ENCODE results near the gene INAFM2.

Gene INAFM2

GRCh38 chr15:40330368-40330836, 6.9 kb downstream of the INAFM2 start:
- DNase-seq: no peak

DNA sequence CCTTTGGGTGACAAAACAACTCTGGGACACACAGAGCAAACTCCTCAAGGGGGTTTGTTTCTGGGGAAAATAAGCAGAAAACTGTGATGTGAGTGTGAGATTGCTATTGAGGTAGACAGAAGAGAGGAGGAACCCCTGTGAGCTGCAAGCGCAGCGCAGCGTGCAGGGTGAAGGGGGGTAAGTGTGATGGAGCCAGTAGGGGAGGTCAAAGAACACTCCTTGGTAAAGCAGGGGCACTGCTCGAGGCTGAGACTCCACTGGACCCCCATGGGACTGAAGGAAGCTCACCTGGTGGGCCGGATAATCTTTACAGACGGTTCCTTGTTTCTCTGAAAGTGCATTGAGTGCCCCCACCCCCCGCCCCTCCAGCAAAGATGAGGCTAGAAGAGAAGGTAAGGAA, 7.5 kb downstream of the INAFM2 start:
- DNase-seq: no peak

DNA sequence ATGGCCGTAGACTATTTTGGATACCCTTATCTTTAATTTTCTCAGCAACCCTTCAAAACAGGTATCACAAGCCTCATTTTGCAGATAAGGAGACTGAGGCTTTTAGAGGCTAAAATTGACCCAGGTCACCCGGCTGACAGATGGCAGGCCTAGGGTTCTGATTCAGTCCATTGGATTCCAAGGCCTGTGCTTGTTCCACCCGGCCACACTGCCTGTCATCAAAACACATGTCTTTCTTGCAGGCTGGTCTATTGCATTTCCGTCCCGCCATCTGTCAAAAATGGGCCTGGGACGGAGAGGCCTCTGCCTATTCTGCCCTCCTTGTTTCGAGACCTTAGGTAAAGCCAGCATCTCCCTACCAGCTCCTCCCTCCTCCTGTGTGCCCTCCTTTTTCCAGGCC, 8.1 kb downstream of the INAFM2 start:
- DNase-seq: no peak

GRCh38 chr15:40332113-40332781, 8.8 kb downstream of the INAFM2 start:
- DNase-seq: no peak

GRCh38 chr15:40333922-40334492, 10.5 kb downstream of the INAFM2 start:
- no peak for DNase-seq

DNA sequence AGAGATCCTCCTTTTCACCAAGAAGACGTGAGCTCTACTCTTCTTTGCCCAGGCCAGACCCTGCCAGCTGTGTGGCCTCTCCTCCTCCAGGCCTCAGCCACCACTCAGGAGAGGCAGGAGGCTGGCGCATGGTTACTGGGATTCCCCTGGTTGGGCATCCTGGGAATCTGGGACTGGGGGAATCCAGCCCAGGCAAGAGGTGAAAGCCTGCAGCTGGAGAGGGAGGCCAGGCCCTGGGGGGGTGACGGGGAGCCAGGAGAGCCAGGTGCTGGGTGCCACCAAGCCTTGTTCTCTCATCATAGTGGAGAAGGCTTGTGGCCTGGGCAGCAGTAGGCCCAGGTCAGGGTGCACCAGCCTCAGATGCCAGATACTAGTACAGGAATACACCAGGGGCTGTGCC, 11.0 kb downstream of the INAFM2 start:
- no peak for DNase-seq

- DNase-seq: no peak
Measured at GRCh38 chr15:40334941-40335795, 11.7 kb downstream of the INAFM2 start.

DNA sequence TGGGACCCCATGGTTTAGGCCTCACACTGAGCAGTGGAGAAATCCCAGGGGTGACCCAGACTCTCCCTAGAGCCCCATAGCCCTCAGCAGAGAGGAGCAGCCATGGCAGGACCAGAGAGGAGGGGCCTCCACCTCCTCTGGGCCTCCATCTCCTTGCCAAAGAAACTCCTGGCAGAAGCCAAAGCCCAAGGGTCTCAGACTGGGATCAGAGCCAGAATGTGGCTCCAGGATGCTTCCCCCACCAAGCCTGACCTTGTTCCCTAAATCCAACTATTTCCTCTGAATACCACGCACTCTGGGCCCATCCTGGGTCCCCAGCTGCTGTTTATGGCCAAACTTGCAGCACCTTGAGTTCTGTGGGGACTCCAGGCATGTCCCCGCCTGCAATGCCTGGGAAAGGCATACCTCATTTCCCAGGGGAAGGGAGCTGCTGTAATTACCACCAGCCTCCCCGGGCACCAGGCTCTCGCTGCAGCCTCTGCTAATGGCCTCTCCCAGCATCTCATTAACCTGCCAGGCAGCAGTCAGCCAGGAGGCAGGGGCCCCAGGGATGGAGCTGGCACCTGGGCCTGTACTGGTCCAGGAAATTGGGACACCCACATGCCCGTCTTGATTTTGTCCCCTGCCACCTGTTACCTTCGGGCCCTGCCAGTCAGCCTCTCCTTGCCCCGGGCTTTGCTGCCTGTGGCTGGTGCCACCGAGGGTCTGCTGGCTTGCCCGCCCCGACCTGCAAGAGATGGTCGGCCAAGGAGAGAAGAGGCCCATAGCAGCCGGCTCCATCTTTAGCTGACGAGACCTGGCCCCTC, 12.6 kb downstream of the INAFM2 start:
- no peak for DNase-seq

GRCh38 chr15:40336744-40337122, 13.2 kb downstream of the INAFM2 start:
- no peak for DNase-seq

- no peak for DNase-seq
Measured at GRCh38 chr15:40337597-40337996, 14.1 kb downstream of the INAFM2 start.

- peak; percentile 56 for DNase-seq
Measured at GRCh38 chr15:40338041-40338657, 14.7 kb downstream of the INAFM2 start.

DNA sequence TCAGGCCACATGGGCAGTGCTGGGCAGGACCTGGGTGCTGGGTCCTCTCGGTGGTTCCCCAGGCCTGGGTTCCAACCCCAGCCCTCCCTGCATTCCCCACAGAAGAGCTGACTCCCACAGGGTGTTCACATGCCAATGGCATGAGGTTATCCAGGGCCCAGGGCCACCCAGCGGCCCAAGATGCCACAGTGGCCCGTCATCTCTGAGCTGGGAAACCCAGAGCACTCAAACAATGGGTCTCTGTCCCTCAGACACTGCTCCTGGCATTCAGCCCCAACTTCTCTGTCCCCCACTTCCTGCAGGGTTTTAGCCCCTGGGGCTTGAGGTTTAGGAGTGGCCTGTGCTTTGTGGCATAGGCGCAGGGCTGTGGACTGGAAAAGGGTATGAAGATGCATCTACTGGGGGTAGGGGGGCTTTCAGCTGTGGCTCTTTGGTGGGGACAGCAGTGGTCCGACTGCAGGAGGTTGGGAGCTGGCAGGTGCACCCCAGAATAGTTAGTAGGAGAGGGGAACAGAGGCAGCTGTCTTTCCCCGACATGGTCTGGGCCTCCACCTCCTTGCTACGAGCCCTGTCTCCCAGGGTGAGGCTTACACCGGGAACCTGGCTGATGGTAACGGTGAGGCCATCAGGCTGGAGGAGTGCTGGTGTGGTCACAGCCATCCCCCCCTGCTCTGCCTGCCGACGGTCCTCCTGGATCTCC, 15.6 kb downstream of the INAFM2 start:
- no peak for DNase-seq

GRCh38 chr15:40339621-40339945, 16.1 kb downstream of the INAFM2 start:
- no peak for DNase-seq

DNA sequence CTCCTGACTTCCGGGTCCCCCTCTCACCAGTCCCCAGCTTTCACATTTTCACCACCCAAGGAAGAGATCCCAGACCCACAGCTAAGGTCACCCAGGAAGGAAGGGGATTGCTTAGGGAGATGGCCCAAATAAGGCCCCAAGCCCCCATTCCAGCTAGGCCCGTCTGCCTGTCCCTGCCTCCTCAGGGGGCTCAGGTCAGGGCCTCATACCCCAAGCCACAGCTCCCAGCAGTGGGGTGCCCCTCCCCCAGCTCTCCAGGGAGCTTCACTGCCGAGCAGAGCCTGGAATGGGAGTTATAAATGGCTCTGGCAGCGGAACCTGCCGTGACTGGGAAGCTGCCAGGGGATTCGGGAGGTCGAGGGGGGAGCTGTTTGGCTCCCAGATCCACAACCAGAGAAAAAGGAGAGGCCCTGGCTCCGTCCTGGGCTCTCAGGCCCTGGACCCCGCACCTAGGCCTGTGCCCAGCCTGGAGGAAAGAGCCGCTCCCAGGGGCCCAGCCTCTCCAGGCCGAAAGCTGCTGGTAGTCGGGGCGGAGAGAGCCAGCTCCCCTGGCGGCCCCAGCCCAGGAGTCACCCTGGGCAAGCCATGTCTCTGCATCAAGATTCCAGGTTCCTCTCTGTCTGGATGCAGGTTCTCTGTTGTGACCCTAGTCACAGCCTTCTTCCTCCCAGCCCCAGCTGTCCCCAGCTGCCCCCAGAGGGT, 16.7 kb downstream of the INAFM2 start:
- DNase-seq: no peak

- no peak for DNase-seq
Measured at GRCh38 chr15:40340740-40341400, 17.4 kb downstream of the INAFM2 start, which contains the start of gene CCDC9B. CCDC9B (minus strand) TSS chr15:40340939; CDS start chr15:40340819, 120 bp downstream.

GRCh38 chr15:40342416-40343320, 19.2 kb downstream of the INAFM2 start:
- no peak for DNase-seq

- DNase-seq: no peak
Measured at GRCh38 chr15:40343512-40343911, 20.0 kb downstream of the INAFM2 start.

DNA sequence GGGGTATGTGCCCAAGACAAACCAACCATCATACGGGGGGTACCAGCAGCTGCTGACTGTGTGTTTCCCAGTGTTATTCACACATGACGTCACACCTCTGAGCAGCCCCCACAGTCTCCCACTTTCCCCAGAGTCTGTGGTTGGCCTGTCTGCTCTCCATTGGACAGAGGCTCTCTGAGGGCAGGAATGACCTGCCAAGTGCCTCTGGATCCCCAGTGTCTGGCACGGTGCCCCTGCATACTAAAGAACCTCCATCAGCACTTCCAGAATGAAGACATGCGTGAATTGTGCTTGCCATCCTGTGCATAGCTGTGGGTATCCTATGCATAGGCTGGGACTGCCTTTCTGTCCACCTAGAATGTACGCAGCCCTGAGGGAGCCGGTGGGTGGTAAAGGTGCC, 20.7 kb downstream of the INAFM2 start:
- no peak for DNase-seq

GRCh38 chr15:40344631-40345120, 21.2 kb downstream of the INAFM2 start:
- DNase-seq: peak; percentile 16

Measured in NCI-H1048 (cell line).